ENCODE data around the gene CMTM1.
"Not testable (repeated sequence)": the region's sequence is repeated elsewhere in the genome, so short reads cannot be mapped to it uniquely, and the experiment has no call there.

The CMTM1 gene

GRCh38 chr16:66616169-66616568, 49.9 kb downstream of the CMTM1 start:
- no peak for DNase-seq (ENCODE audit: low spot score)

DNA sequence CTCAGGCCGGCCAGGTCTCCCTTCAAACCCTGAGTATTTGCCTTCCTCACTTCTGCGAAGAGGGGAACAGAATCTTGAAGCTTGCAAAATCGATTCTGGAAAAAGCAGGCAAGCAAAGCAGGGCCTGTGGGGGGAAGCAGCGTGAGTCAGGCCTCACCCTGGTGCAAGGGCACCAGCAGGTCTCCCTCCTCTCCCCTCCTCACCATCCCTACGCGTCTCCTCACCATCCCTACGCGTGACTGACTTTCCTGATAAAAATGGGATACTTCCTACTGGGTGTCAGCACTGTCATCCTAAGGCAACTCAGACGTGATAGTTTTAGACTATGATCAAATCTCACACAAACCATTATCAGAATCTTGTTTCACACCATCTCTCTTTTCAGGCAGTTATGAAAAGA, 50.4 kb downstream of the CMTM1 start:
- no peak for DNase-seq (ENCODE audit: low spot score)

- DNase-seq (ENCODE audit: low spot score) = no peak
Measured at GRCh38 chr16:66617010-66617434, 50.8 kb downstream of the CMTM1 start.

- DNase-seq (ENCODE audit: low spot score) = no peak
Measured at GRCh38 chr16:66617728-66618127, 51.5 kb downstream of the CMTM1 start.

DNA sequence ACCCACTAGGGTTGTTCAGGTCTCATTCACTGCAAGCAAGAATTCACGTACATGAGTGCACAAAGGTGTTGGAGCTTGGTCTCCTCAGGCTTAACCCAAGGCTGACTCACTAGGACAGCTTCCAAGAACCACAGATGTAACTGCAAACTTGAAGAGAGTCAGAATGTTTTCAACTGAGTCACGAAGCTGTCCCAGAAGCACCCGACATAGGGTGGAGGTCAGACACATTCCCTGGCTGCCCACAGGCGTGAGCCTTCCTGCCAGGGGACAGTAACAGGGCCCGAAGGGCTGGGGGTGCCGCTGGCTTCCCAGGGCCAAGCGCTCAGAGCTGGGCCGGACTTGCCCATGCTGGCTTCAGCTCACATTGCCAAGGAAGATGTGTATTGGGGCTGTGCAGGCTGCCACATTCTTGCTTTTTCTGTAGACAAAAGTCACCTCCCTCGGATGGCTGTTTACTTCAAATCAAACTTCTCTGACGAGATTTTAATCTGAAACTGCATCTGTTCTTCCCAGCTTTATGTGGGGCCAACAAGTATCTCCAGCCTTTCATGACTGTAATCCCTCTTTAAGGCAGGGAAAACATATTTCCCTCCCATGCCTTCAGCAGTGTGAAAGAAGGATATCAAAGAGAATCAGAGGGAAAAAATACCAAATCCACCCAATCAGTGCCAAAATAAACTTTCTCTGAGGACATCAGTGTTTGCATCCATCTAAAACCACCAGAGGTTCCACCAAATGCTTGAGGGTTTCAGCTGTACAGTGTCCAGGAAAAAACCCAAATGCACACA, 52.5 kb downstream of the CMTM1 start:
- peak; percentile 90 for DNase-seq (ENCODE audit: low spot score)

DNA sequence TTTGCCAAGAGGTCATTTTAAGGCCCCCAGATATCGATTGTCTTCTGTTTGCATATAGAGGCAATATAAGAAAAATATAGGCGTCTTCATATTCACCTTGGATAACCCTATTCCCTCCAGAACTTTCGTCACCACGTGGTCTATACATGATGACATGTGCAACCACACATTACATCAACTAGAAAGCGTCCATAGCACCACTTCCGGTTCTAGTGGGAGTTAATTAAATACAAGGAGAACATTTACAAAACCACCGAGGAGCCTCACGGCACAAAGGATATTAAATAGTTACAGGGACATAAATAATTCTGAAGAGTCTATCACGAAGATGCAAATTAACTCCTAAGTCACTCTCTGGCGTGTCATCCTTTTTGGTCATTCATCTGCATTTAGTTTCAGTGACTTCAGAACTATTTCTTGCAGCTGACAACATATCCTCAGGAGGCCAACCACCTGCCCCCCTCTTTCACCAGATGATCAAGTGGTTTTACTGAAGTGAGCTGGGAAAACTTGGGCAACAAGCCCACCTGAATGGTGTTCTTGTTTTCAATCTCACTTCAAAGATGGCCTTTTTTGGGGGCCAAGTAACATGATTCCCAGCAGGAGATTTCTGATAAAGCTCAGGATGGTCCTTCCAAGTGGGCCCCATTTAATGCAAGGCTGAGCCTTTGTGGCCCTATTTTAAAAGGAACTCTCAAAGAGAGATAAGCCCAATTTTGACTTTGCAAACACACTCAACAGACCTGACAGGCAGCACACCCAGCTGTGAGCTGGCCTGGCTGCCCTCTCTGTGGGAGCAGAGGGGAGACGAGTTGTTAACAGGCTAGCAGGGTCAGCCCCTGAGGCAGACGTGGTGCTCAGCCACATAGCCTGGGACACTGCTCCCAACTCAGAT, 53.5 kb downstream of the CMTM1 start:
- no peak for DNase-seq (ENCODE audit: low spot score)

GRCh38 chr16:66620429-66620795, 54.2 kb downstream of the CMTM1 start:
- no peak for DNase-seq (ENCODE audit: low spot score)

DNA sequence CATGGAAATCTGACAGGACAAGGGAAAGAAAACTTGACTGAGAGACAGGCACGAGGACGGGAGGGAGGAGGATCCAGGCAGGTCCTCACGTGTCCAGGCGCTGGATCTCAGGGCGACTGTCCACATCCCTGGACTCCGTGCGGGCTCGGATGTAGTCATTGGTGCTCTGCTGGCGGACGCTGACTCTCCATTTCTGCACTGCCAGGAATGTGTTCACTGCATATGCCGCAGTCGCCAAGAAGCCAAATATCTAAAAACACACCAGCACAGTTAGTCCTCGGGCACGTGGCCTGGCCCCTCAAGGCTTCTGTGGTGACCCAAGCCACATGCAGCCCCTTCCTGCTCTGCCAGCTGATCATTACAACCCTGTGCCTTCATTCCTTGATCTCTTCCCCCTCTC, 55.7 kb downstream of the CMTM1 start:
- no peak for DNase-seq (ENCODE audit: low spot score)

DNA sequence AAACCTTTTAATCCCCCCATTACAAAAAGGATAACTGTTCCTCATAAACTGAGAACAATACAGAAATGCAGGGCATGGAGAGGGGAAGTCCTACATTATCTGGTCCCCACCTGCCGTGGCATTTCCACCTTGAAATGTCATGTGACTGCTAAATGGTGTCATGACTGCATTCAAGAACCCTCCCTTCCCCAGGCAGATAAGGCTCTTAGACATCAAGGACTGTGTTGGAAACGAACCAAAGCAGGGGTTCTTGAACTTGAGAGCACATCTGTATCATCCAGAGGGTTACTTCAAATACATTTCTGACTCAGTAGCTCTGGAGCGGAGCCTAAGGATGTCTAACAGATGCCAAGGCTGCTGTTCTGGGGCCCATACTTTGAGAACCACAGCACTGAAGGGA, 56.6 kb downstream of the CMTM1 start:
- DNase-seq (ENCODE audit: low spot score) = no peak

DNA sequence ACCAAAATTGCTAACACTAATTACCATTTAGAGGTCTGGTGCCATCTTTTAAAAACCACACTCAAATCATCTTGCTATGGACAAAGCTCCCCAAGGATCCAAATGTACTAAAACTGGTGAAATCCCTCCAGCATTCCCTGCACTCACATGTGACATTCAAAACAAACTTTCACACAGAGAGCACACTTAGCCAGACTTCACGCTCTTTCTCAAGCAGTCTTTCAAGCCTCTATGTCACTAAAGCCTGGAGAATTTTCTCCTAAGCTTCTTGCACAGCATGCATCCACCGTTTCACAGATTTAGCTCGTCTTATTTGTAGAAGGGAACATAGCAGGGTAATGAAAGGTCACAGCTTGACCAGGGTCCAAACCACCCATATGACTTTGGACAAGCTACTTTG, 57.5 kb downstream of the CMTM1 start:
- no peak for DNase-seq (ENCODE audit: low spot score)

GRCh38 chr16:66627611-66628378, 61.6 kb downstream of the CMTM1 start:
- not testable (repeated sequence) for DNase-seq (ENCODE audit: low spot score)

All from AG08396 (cell line).